Measurements from ENCODE around the gene SDE2.
A peak's percentile ranks its signal among the peaks of the same experiment; 100 is the strongest.
"Not testable (repeated sequence)": the region's sequence is repeated elsewhere in the genome, so short reads cannot be mapped to it uniquely, and the experiment has no call there.

The SDE2 gene

GRCh38 chr1:225974454-225974853 is 24.7 kb downstream of the SDE2 start:
- no peak for DNase-seq

- peak; percentile 46 for DNase-seq
These were observed 26.0 kb downstream of the SDE2 start for GRCh38 chr1:225973158-225973557.

- DNase-seq, result no peak
These were observed 26.6 kb downstream of the SDE2 start for GRCh38 chr1:225972344-225973152.

- not testable (repeated sequence) for DNase-seq
These were observed 28.5 kb downstream of the SDE2 start for GRCh38 chr1:225970592-225971157.

GRCh38 chr1:225969751-225970150 is 29.4 kb downstream of the SDE2 start:
- not testable (repeated sequence) for DNase-seq

- DNase-seq, result no peak
These were observed 33.9 kb downstream of the SDE2 start for GRCh38 chr1:225965231-225965630.

GRCh38 chr1:225963735-225964530 is 35.2 kb downstream of the SDE2 start:
- no peak for DNase-seq

- no peak for DNase-seq
These were observed 36.6 kb downstream of the SDE2 start for GRCh38 chr1:225962440-225962975.

GRCh38 chr1:225961659-225962439 is 37.3 kb downstream of the SDE2 start:
- DNase-seq, result no peak

- DNase-seq, result no peak
These were observed 41.1 kb downstream of the SDE2 start for GRCh38 chr1:225958041-225958440.

GRCh38 chr1:225954753-225955152 is 44.4 kb downstream of the SDE2 start:
- DNase-seq, result no peak

- no peak for DNase-seq
These were observed 45.8 kb downstream of the SDE2 start for GRCh38 chr1:225953315-225953714.

- DNase-seq, result no peak
These were observed 48.1 kb downstream of the SDE2 start for GRCh38 chr1:225950905-225951497.

- no peak for DNase-seq
These were observed 50.1 kb downstream of the SDE2 start for GRCh38 chr1:225949041-225949440.

GRCh38 chr1:225946803-225947202 is 52.3 kb downstream of the SDE2 start:
- DNase-seq, result no peak

- DNase-seq, result no peak
These were observed 53.0 kb downstream of the SDE2 start for GRCh38 chr1:225946082-225946620.

GRCh38 chr1:225945564-225945963 is 53.6 kb downstream of the SDE2 start:
- no peak for DNase-seq

- no peak for DNase-seq
These were observed 54.2 kb downstream of the SDE2 start for GRCh38 chr1:225944951-225945350.

GRCh38 chr1:225944387-225944786 is 54.8 kb downstream of the SDE2 start:
- no peak for DNase-seq

- no peak for DNase-seq
These were observed 55.6 kb downstream of the SDE2 start for GRCh38 chr1:225943582-225943981.

- DNase-seq, result no peak
These were observed 56.6 kb downstream of the SDE2 start for GRCh38 chr1:225942574-225942973.

GRCh38 chr1:225941942-225942222 is 57.3 kb downstream of the SDE2 start:
- no peak for DNase-seq

All from NCI-H2081 treated with DMSO at 0.1 percent for 48 hours (cell line).